ENCODE results near the gene CARD10. TPM values are rescaled to one million over a fixed set of nuclear protein-coding genes. Genes with fewer than 3 reads are reported as not detected.

CARD10 gene
- total RNA-seq, 1 experiment from 2014 or later: 17.5 TPM

DNA sequence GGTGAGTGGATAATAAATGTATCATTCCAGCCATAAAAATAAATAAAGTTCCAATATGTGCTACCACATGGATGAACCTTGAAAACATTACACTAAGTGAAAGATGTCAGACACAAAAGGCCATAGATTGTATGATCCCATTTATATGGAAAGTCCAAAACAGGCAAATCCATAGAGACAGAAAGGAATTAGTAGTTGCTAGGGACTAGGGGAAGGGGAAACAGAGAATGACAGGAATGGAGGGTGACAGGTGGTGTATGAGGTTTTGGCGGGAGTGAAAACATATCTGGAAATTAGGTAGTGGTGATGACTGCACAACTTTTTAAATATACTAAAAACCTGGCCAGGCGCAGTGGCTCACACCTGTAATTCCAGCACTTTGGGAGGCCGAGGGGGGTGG lies 15.2 kb upstream of the CARD10 start:
- ATAC-seq (no peak), DNase-seq (ENCODE audit: low spot score) (no peak)
- TF ChIP-seq MXD4 (CRISPR knock-in tag; IDR thresholded peaks at IDR 0.05; ENCODE audit: borderline replicate concordance) (no peak), NFYB (CRISPR knock-in tag; conservative IDR thresholded peaks at IDR 0.05; ENCODE audit: low read depth) (no peak), FOXJ3 (CRISPR knock-in tag; IDR thresholded peaks at IDR 0.05; ENCODE audit: borderline replicate concordance) (no peak), FOXK1 (CRISPR knock-in tag; IDR thresholded peaks at IDR 0.05) (no peak), ZNF138 (CRISPR knock-in tag; conservative IDR thresholded peaks at IDR 0.05) (no peak), ZNF416 (CRISPR knock-in tag; IDR thresholded peaks at IDR 0.05) (no peak), OVOL2 (CRISPR knock-in tag; IDR thresholded peaks at IDR 0.05; ENCODE audit: borderline replicate concordance) (no peak), RORB (CRISPR knock-in tag; IDR thresholded peaks at IDR 0.05) (no peak), SOX15 (CRISPR knock-in tag; IDR thresholded peaks at IDR 0.05) (no peak), GABPB1 (CRISPR knock-in tag; IDR thresholded peaks at IDR 0.05) (no peak), CREM (CRISPR knock-in tag; IDR thresholded peaks at IDR 0.05) (no peak), TP53 (CRISPR knock-in tag; IDR thresholded peaks at IDR 0.05) (no peak)
- TF ChIP-seq, protein P1, sequence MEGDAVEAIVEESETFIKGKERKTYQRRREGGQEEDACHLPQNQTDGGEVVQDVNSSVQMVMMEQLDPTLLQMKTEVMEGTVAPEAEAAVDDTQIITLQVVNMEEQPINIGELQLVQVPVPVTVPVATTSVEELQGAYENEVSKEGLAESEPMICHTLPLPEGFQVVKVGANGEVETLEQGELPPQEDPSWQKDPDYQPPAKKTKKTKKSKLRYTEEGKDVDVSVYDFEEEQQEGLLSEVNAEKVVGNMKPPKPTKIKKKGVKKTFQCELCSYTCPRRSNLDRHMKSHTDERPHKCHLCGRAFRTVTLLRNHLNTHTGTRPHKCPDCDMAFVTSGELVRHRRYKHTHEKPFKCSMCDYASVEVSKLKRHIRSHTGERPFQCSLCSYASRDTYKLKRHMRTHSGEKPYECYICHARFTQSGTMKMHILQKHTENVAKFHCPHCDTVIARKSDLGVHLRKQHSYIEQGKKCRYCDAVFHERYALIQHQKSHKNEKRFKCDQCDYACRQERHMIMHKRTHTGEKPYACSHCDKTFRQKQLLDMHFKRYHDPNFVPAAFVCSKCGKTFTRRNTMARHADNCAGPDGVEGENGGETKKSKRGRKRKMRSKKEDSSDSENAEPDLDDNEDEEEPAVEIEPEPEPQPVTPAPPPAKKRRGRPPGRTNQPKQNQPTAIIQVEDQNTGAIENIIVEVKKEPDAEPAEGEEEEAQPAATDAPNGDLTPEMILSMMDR (IDR thresholded peaks at IDR 0.05): no peak
- TF ChIP-seq, protein P2, sequence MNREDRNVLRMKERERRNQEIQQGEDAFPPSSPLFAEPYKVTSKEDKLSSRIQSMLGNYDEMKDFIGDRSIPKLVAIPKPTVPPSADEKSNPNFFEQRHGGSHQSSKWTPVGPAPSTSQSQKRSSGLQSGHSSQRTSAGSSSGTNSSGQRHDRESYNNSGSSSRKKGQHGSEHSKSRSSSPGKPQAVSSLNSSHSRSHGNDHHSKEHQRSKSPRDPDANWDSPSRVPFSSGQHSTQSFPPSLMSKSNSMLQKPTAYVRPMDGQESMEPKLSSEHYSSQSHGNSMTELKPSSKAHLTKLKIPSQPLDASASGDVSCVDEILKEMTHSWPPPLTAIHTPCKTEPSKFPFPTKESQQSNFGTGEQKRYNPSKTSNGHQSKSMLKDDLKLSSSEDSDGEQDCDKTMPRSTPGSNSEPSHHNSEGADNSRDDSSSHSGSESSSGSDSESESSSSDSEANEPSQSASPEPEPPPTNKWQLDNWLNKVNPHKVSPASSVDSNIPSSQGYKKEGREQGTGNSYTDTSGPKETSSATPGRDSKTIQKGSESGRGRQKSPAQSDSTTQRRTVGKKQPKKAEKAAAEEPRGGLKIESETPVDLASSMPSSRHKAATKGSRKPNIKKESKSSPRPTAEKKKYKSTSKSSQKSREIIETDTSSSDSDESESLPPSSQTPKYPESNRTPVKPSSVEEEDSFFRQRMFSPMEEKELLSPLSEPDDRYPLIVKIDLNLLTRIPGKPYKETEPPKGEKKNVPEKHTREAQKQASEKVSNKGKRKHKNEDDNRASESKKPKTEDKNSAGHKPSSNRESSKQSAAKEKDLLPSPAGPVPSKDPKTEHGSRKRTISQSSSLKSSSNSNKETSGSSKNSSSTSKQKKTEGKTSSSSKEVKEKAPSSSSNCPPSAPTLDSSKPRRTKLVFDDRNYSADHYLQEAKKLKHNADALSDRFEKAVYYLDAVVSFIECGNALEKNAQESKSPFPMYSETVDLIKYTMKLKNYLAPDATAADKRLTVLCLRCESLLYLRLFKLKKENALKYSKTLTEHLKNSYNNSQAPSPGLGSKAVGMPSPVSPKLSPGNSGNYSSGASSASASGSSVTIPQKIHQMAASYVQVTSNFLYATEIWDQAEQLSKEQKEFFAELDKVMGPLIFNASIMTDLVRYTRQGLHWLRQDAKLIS (CRISPR knock-in tag; IDR thresholded peaks at IDR 0.05; ENCODE audit: borderline replicate concordance): no peak
- TF ChIP-seq, protein P3, sequence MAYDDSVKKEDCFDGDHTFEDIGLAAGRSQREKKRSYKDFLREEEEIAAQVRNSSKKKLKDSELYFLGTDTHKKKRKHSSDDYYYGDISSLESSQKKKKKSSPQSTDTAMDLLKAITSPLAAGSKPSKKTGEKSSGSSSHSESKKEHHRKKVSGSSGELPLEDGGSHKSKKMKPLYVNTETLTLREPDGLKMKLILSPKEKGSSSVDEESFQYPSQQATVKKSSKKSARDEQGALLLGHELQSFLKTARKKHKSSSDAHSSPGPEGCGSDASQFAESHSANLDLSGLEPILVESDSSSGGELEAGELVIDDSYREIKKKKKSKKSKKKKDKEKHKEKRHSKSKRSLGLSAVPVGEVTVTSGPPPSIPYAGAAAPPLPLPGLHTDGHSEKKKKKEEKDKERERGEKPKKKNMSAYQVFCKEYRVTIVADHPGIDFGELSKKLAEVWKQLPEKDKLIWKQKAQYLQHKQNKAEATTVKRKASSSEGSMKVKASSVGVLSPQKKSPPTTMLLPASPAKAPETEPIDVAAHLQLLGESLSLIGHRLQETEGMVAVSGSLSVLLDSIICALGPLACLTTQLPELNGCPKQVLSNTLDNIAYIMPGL (CRISPR knock-in tag; IDR thresholded peaks at IDR 0.05): no peak
- TF ChIP-seq, protein P4, sequence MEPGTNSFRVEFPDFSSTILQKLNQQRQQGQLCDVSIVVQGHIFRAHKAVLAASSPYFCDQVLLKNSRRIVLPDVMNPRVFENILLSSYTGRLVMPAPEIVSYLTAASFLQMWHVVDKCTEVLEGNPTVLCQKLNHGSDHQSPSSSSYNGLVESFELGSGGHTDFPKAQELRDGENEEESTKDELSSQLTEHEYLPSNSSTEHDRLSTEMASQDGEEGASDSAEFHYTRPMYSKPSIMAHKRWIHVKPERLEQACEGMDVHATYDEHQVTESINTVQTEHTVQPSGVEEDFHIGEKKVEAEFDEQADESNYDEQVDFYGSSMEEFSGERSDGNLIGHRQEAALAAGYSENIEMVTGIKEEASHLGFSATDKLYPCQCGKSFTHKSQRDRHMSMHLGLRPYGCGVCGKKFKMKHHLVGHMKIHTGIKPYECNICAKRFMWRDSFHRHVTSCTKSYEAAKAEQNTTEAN (CRISPR knock-in tag; IDR thresholded peaks at IDR 0.05): no peak
- TF ChIP-seq, protein P5, sequence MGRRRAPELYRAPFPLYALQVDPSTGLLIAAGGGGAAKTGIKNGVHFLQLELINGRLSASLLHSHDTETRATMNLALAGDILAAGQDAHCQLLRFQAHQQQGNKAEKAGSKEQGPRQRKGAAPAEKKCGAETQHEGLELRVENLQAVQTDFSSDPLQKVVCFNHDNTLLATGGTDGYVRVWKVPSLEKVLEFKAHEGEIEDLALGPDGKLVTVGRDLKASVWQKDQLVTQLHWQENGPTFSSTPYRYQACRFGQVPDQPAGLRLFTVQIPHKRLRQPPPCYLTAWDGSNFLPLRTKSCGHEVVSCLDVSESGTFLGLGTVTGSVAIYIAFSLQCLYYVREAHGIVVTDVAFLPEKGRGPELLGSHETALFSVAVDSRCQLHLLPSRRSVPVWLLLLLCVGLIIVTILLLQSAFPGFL (CRISPR knock-in tag; IDR thresholded peaks at IDR 0.05; ENCODE audit: borderline replicate concordance): no peak
- TF ChIP-seq, protein P6, sequence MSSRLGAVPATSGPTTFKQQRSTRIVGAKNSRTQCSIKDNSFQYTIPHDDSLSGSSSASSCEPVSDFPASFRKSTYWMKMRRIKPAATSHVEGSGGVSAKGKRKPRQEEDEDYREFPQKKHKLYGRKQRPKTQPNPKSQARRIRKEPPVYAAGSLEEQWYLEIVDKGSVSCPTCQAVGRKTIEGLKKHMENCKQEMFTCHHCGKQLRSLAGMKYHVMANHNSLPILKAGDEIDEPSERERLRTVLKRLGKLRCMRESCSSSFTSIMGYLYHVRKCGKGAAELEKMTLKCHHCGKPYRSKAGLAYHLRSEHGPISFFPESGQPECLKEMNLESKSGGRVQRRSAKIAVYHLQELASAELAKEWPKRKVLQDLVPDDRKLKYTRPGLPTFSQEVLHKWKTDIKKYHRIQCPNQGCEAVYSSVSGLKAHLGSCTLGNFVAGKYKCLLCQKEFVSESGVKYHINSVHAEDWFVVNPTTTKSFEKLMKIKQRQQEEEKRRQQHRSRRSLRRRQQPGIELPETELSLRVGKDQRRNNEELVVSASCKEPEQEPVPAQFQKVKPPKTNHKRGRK (CRISPR knock-in tag; IDR thresholded peaks at IDR 0.05; ENCODE audit: borderline replicate concordance): no peak
- TF ChIP-seq, protein P7, sequence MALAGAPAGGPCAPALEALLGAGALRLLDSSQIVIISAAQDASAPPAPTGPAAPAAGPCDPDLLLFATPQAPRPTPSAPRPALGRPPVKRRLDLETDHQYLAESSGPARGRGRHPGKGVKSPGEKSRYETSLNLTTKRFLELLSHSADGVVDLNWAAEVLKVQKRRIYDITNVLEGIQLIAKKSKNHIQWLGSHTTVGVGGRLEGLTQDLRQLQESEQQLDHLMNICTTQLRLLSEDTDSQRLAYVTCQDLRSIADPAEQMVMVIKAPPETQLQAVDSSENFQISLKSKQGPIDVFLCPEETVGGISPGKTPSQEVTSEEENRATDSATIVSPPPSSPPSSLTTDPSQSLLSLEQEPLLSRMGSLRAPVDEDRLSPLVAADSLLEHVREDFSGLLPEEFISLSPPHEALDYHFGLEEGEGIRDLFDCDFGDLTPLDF (CRISPR knock-in tag; IDR thresholded peaks at IDR 0.05): no peak
- peaks cover 4% of the 10 kb centered on the region; the same call in 1 of the 2 replicates for H3K27me3 Mint-ChIP-seq (ENCODE audit: low read depth)
- H3K36me3 Mint-ChIP-seq: no peaks in the 10 kb centered on the region
- POLR2A ChIA-PET: no interaction called here
- H3K4me1 Mint-ChIP-seq: peaks cover 7% of the 10 kb centered on the region
- H3K4me3 Mint-ChIP-seq: no peak overlapping the region
- CTCF ChIA-PET: interaction anchor here (1.0 kb wide), 1 partner anchor 58 kb away, joined by 4 read pairs; no protein-coding TSS in a partner anchor
- no peak overlapping the region for H3K27ac Mint-ChIP-seq
- no peaks in the 10 kb centered on the region for H3K9me3 Mint-ChIP-seq

Data from WTC11 (cell line).